Measurements from ENCODE around the gene ZNF133.

- TF ChIP-seq POLR2A (IDR thresholded peaks at IDR 0.05) (no peak), POLR2AphosphoS5 (IDR thresholded peaks at IDR 0.05) (no peak)
- TF ChIP-seq, protein P1, sequence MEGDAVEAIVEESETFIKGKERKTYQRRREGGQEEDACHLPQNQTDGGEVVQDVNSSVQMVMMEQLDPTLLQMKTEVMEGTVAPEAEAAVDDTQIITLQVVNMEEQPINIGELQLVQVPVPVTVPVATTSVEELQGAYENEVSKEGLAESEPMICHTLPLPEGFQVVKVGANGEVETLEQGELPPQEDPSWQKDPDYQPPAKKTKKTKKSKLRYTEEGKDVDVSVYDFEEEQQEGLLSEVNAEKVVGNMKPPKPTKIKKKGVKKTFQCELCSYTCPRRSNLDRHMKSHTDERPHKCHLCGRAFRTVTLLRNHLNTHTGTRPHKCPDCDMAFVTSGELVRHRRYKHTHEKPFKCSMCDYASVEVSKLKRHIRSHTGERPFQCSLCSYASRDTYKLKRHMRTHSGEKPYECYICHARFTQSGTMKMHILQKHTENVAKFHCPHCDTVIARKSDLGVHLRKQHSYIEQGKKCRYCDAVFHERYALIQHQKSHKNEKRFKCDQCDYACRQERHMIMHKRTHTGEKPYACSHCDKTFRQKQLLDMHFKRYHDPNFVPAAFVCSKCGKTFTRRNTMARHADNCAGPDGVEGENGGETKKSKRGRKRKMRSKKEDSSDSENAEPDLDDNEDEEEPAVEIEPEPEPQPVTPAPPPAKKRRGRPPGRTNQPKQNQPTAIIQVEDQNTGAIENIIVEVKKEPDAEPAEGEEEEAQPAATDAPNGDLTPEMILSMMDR (IDR thresholded peaks at IDR 0.05 in 8 of 11, conservative IDR thresholded peaks at IDR 0.05 in 3 of 11): no peak
Observed at GRCh38 chr20:18288749-18289267, 481 bp downstream of the ZNF133 start.

All from spleen (tissue), 7 donors.